ENCODE measurements around the gene PLEKHA8. TPM values are rescaled to one million over a fixed set of nuclear protein-coding genes. Genes with fewer than 3 reads are reported as not detected.

The PLEKHA8 gene
- total and polyA plus RNA-seq, 2 of the 8 experiments (the other 6 are each of a cell fraction or from before 2014, with no cell fraction given): 10.7 to 44.0 TPM

GRCh38 chr7:30084212-30084611 is 56.0 kb downstream of the PLEKHA8 start:
- DNase-seq (ENCODE audit: low read depth in 1 of 2, low spot score in 2 of 2): no peak
- 94% methylated on average over 3 of the region's 3 CpGs; no CpG with 5 or more reads in 1 of the 2 experiments for WGBS, 2 experiments (ENCODE audit: extremely low coverage in 1 of 2, insufficient coverage in 1 of 2, insufficient read length in 1 of 2, insufficient replicate concordance in 2 of 2, low coverage in 1 of 2, low lambda C conversion rate in 2 of 2, missing lambda C conversion rate in 1 of 2)
- no peak overlapping the region for H4K5ac ChIP-seq (ENCODE audit: insufficient read length, low read depth, low read length)
- H3K36me3 ChIP-seq (ENCODE audit: control insufficient read depth in 2 of 4, insufficient read depth in 4 of 4, low read length in 3 of 4): peaks cover 0 to 3% (median 1%) of the 10 kb centered on the region in 4 experiments; a peak in 2 of 8 replicates
- H3K9ac ChIP-seq (replicated peaks in 1 of 4; ENCODE audit: extremely low read depth in 1 of 4, low read depth in 3 of 4, low read length in 3 of 4): no peak overlapping the region
- no peak overlapping the region for H4K91ac ChIP-seq (replicated peaks; ENCODE audit: insufficient read length, low read length)
- peaks cover 2 to 4% of the 10 kb centered on the region in 2 experiments for H4K20me1 ChIP-seq (replicated peaks in 1 of 2; ENCODE audit: control insufficient read depth in 1 of 2, insufficient read depth in 2 of 2, low read length in 2 of 2)
- H2BK120ac ChIP-seq (replicated peaks; ENCODE audit: low read depth, low read length): no peak overlapping the region
- no peak for TF ChIP-seq SP2 (IDR thresholded peaks at IDR 0.05; ENCODE audit: low read length)
- TF ChIP-seq CEBPB (IDR thresholded peaks at IDR 0.05; ENCODE audit: low read depth, low read length): no peak
- TF ChIP-seq ZNF274 (IDR thresholded peaks at IDR 0.05; ENCODE audit: borderline replicate concordance, extremely low read depth, low read length): no peak
- TF ChIP-seq POLR2AphosphoS5 (IDR thresholded peaks at IDR 0.05; ENCODE audit: low read depth, low read length): no peak
- TF ChIP-seq CBX5 (IDR thresholded peaks at IDR 0.05; ENCODE audit: low read depth, low read length): no peak
- TF ChIP-seq TBP (IDR thresholded peaks at IDR 0.05; ENCODE audit: low read depth, low read length): no peak
- no peak overlapping the region for H3K4me2 ChIP-seq (ENCODE audit: insufficient read depth in 1 of 2, low read depth in 2 of 2, low read length in 2 of 2)
- H3K23ac ChIP-seq (ENCODE audit: insufficient read length): no peak overlapping the region
- no peak overlapping the region for H2BK5ac ChIP-seq (ENCODE audit: low read depth, low read length)
- no peaks in the 10 kb centered on the region; the same call in 1 of the 2 replicates for H3K79me1 ChIP-seq (ENCODE audit: low read depth, low read length)
- no peak for FAIRE-seq
- no peak overlapping the region for H2BK20ac ChIP-seq (ENCODE audit: low read length)
- peaks cover 0 to 5% (median 0%) of the 10 kb centered on the region in 4 experiments; a peak in 1 of 7 replicates for H3K4me1 ChIP-seq (replicated peaks in 1 of 4; ENCODE audit: control insufficient read depth in 3 of 4, insufficient read depth in 4 of 4, low read length in 3 of 4)
- no peak overlapping the region for H3K56ac ChIP-seq (replicated peaks; ENCODE audit: insufficient read length, low read depth, low read length)
- H2AK5ac ChIP-seq (ENCODE audit: low read depth, low read length): no peak overlapping the region
- H2AFZ ChIP-seq (ENCODE audit: low read length): no peak overlapping the region
- H3K23me2 ChIP-seq (ENCODE audit: low read depth, low read length): no peaks in the 10 kb centered on the region
- H3K4me3 ChIP-seq (ENCODE audit: extremely low read depth in 1 of 4, insufficient read depth in 2 of 4, low read depth in 3 of 4, low read length in 4 of 4): no peak overlapping the region
- no peak overlapping the region for H4K8ac ChIP-seq (ENCODE audit: extremely low read depth, insufficient read depth, low read length)
- POLR2A ChIA-PET (ENCODE audit: partially characterized antibody): no interaction called here
- H3K18ac ChIP-seq (ENCODE audit: extremely low read depth, low read length): no peak overlapping the region
- H3K14ac ChIP-seq (ENCODE audit: insufficient read length): no peak overlapping the region
- no peaks in the 10 kb centered on the region for H3K79me2 ChIP-seq (ENCODE audit: control insufficient read depth in 1 of 2, insufficient read depth in 2 of 2, low read length in 2 of 2)
- no peak overlapping the region for H2BK15ac ChIP-seq (ENCODE audit: low read length)
- H2BK12ac ChIP-seq (ENCODE audit: low read depth, low read length): no peak overlapping the region
- H3K9me3 ChIP-seq (ENCODE audit: insufficient read depth in 2 of 2, low read depth in 1 of 2, low read length in 1 of 2): no peaks in the 10 kb centered on the region
- no peak overlapping the region for H3K27ac ChIP-seq (ENCODE audit: low read depth, low read length)
- CTCF ChIA-PET (ENCODE audit: partially characterized antibody): interaction anchor here (1.2 to 2.8 kb wide), 3 partner anchors 10 to 138 kb away, joined by 3 to 13 read pairs (median 5); no protein-coding TSS in a partner anchor
- no peaks in the 10 kb centered on the region for H3K27me3 ChIP-seq (replicated peaks in 1 of 4; ENCODE audit: control insufficient read depth in 3 of 4, extremely low read depth in 1 of 4, insufficient read depth in 3 of 4, low read length in 3 of 4)
- no peak overlapping the region for H3K4ac ChIP-seq (replicated peaks; ENCODE audit: insufficient read length, low read depth, low read length)
